Endothelial cell of umbilical vein (primary cell): ENCODE data around the gene ZDHHC14. TPM values are rescaled to one million over a fixed set of nuclear protein-coding genes. Genes with fewer than 3 reads are reported as not detected.

Experiments
- BruUV-seq: library from RNA; stranded (reverse); fragments of 400-500 nt; replicated peaks from 2 replicates; lab custom pipeline; 2021; lab: Mats Ljungman, UMichigan
- CTCF ChIA-PET: fragments of 300-600, 350-600 bp; sonication (Branson Sonifier 250); formaldehyde crosslinking; loops from one replicate; lab custom pipeline; 2021; ENCODE audit warnings: antibody characterized with exemption, inconsistent platforms; lab: Charles Lee
- POLR2A ChIA-PET: fragments of 300-600, 350-600 bp; sonication (Branson Sonifier 250); formaldehyde crosslinking; loops from one replicate; lab custom pipeline; 2021; ENCODE audit warnings: antibody characterized with exemption, inconsistent platforms; lab: Charles Lee
- DNase-seq: peaks from one replicate; pipeline ENCODE4 v3.0.0-alpha.2; 2011; ENCODE audit warnings: low read depth, low spot score
- FAIRE-seq: peaks from 2 replicates; lab custom pipeline; 2011; peaks lifted over from hg19 to GRCh38; lab: Jason Lieb, UNC
- H2AFZ ChIP-seq: 2 replicates; pipeline ENCODE4 v1.6.0; 2012; ENCODE audit warnings: low read depth, low read length, control low read depth, inconsistent platforms
- H3K27ac ChIP-seq: 2 replicates; pipeline ENCODE4 v1.5.1; 2011; ENCODE audit warnings: low read depth, mild to moderate bottlenecking, control low read depth, low read length, moderate library complexity; ENCODE audit not compliant: insufficient read depth
- H3K27me3 ChIP-seq, 2 experiments: 2 replicates each; pipeline versions ENCODE4 v1.6.0 to v1.6.1; 2011; ENCODE audit warnings: low read length in 2 of 2, mixed read lengths in 1 of 2; ENCODE audit not compliant: control insufficient read depth in 2 of 2, insufficient read depth in 2 of 2
- H3K36me3 ChIP-seq, 2 experiments: 2 replicates in 1 of 2; 3 replicates in 1 of 2; pipeline ENCODE4 v1.5.1; 2011; ENCODE audit warnings: low read length in 2 of 2, mild to moderate bottlenecking in 1 of 2, moderate library complexity in 1 of 2; ENCODE audit not compliant: control insufficient read depth in 2 of 2, insufficient read depth in 2 of 2; ENCODE audit errors: extremely low read depth in 1 of 2
- H3K4me1 ChIP-seq: 3 replicates; pipeline ENCODE4 v1.5.1; 2011; ENCODE audit warnings: mild to moderate bottlenecking, low read length; ENCODE audit not compliant: control insufficient read depth, insufficient read depth; ENCODE audit errors: extremely low read depth
- H3K4me2 ChIP-seq: 2 replicates; pipeline ENCODE4 v1.6.1; 2011; ENCODE audit warnings: low read length, control low read depth, mixed read lengths; ENCODE audit not compliant: insufficient read depth
- H3K4me3 ChIP-seq, 3 experiments: fragments of 200-600 bp in 1 of 3; sonication (generic), shearing (Covaris generic) in 1 of 3; replicated peaks in 1 of 3; 2 replicates each; pipeline ENCODE4 v1.5.1; 2011 to 2016; ENCODE audit warnings: control low read depth in 3 of 3, low read length in 3 of 3, mild to moderate bottlenecking in 2 of 3, inconsistent platforms in 1 of 3, low read depth in 1 of 3, moderate library complexity in 1 of 3; ENCODE audit not compliant: insufficient read depth in 1 of 3
- H3K79me2 ChIP-seq: 2 replicates; pipeline ENCODE4 v1.6.0; 2012; ENCODE audit warnings: low read length, inconsistent platforms; ENCODE audit not compliant: control insufficient read depth, insufficient read depth
- H3K9ac ChIP-seq: replicated peaks from 2 replicates; pipeline ENCODE3; 2011; ENCODE audit warnings: low read length, control low read depth; ENCODE audit not compliant: insufficient read depth; ENCODE audit errors: extremely low read depth
- H3K9me1 ChIP-seq: replicated peaks from 3 replicates; pipeline ENCODE4 v1.6.0; 2011; ENCODE audit warnings: mild to moderate bottlenecking, low read length; ENCODE audit not compliant: control insufficient read depth, insufficient read depth; ENCODE audit errors: extremely low read depth
- H3K9me3 ChIP-seq: replicated peaks from 2 replicates; pipeline ENCODE4 v1.5.1; 2012; ENCODE audit warnings: low read length, inconsistent platforms; ENCODE audit not compliant: control insufficient read depth, insufficient read depth
- H4K20me1 ChIP-seq: replicated peaks from 2 replicates; pipeline ENCODE3; 2011; ENCODE audit warnings: mild to moderate bottlenecking, low read length; ENCODE audit not compliant: control insufficient read depth, insufficient read depth; ENCODE audit errors: extremely low read depth
- CTCF ChIP-seq, 2 donors: IDR thresholded peaks; 1 replicate in 1 of 2; 2 replicates in 1 of 2; pipeline ENCODE4 v1.5.1; 2011; ENCODE audit warnings: low read length in 2 of 2, mild to moderate bottlenecking in 2 of 2, moderate library complexity in 2 of 2, control low read depth in 1 of 2, inconsistent platforms in 1 of 2, low read depth in 1 of 2; ENCODE audit not compliant: insufficient read depth in 1 of 2; ENCODE audit errors: extremely low read depth in 1 of 2
- EZH2 ChIP-seq: IDR thresholded peaks from 2 replicates; pipeline ENCODE4 v1.6.1; 2012; ENCODE audit warnings: borderline replicate concordance, low read depth, mild to moderate bottlenecking, moderate library complexity, low read length, inconsistent platforms; ENCODE audit not compliant: severe bottlenecking
- FOS ChIP-seq: IDR thresholded peaks from 2 replicates; pipeline ENCODE4 v1.6.1; 2011; ENCODE audit warnings: mild to moderate bottlenecking, low read length, moderate library complexity, borderline replicate concordance; ENCODE audit not compliant: insufficient read depth
- GATA2 ChIP-seq: IDR thresholded peaks from 2 replicates; pipeline ENCODE4 v1.7.0; 2011; ENCODE audit warnings: low read depth, mild to moderate bottlenecking, moderate library complexity, mixed read lengths, low read length; ENCODE audit not compliant: insufficient read length, insufficient read depth
- JUN ChIP-seq: IDR thresholded peaks from 2 replicates; pipeline ENCODE4 v1.6.1; 2011; ENCODE audit warnings: borderline replicate concordance, low read depth; ENCODE audit not compliant: insufficient read length, insufficient read depth
- MYC ChIP-seq: IDR thresholded peaks from one replicate; pipeline ENCODE4 v1.6.1; 2011; ENCODE audit warnings: mild to moderate bottlenecking, low read depth, low read length
- POLR2A ChIP-seq: IDR thresholded peaks from 2 replicates; pipeline ENCODE4 v1.6.1; 2012; ENCODE audit warnings: low read depth, mild to moderate bottlenecking, control low read depth, low read length
- POLR2AphosphoS5 ChIP-seq: IDR thresholded peaks from 2 replicates; pipeline ENCODE4 v1.6.1; 2012; ENCODE audit warnings: low read depth, mild to moderate bottlenecking, control low read depth, low read length, moderate library complexity; ENCODE audit not compliant: insufficient read depth
- dilution Hi-C: fragments of 300-500 bp; cut with MboI; formaldehyde crosslinking; loops from one replicate; pipeline ENCODE4 v1.15.0; 2019; ENCODE audit warnings: low sequenced_read_pairs; ENCODE audit not compliant: extremely low pct_ligation_motif_present
- intact Hi-C: fragments of 100-400 bp; cut with micrococcal nuclease; formaldehyde crosslinking; loops from one replicate; pipeline ENCODE4 v1.10.0; 2022
- polyA plus RNA-seq, 4 experiments: library from polyadenylated mRNA; depleted of rRNA in 3 of 4; stranded (reverse) in 3 of 4; unstranded in 1 of 4; fragments of >200 nt; gene quantifications; 2 replicates each; pipeline versions ENCODE4 v1.2.1 to v1.2.3, GENCODE V29; 2011 to 2012; ENCODE audit warnings: missing spikeins in 1 of 4
- total RNA-seq: library from RNA; stranded (reverse); gene quantifications from 2 replicates; pipeline ENCODE4 v1.2.3, GENCODE V29; 2021

Gene ZDHHC14
- total and polyA plus RNA-seq, 2 donors (not counting 3 experiments of a cell fraction or from before 2014, with no cell fraction given): 23.0 to 25.6 TPM

- Histone ChIP-seq H3K36me3 (no peaks in the 10 kb centered on the region), H3K27me3 (no peaks in the 10 kb centered on the region), H3K4me1 (peaks cover 23% of the 10 kb centered on the region), H3K9me3 (no peaks in the 10 kb centered on the region), H3K4me2 (peak overlapping the region; percentile 3), H4K20me1 (no peaks in the 10 kb centered on the region), H2AFZ (no peak overlapping the region), H3K79me2 (no peaks in the 10 kb centered on the region), H3K9ac (no peak overlapping the region), H3K4me3 (no peak overlapping the region), H3K9me1 (no peaks in the 10 kb centered on the region), H3K27ac (no peak overlapping the region)
- no TSS peak for BruUV-seq
- DNase-seq (no peak), FAIRE-seq (no peak)
- dilution Hi-C loops (no loop called here), intact Hi-C loops (no loop called here)
- POLR2A ChIA-PET: no interaction called here
- TF ChIP-seq MYC (no peak), FOS (no peak), POLR2AphosphoS5 (no peak), POLR2A (no peak), CTCF (IDR thresholded peaks at IDR 0.05; ENCODE audit: extremely low read depth in 1 of 2, insufficient read depth in 1 of 2, low read depth in 1 of 2, low read length in 2 of 2) (no peak), JUN (no peak), GATA2 (no peak), EZH2 (no peak)
- CTCF ChIA-PET: interaction anchor here (0.9 to 1.5 kb wide), 4 partner anchors 25 to 168 kb away, joined by 3 to 4 read pairs (median 3); no protein-coding TSS in a partner anchor
Observed at GRCh38 chr6:157494132-157494710, 113.2 kb downstream of the ZDHHC14 start.
